ENCODE measurements around the gene CRYBA4. TPM values are rescaled to one million over a fixed set of nuclear protein-coding genes. Genes with fewer than 3 reads are reported as not detected.

CRYBA4 gene
- total RNA-seq, 1 donor, result not detected

DNA sequence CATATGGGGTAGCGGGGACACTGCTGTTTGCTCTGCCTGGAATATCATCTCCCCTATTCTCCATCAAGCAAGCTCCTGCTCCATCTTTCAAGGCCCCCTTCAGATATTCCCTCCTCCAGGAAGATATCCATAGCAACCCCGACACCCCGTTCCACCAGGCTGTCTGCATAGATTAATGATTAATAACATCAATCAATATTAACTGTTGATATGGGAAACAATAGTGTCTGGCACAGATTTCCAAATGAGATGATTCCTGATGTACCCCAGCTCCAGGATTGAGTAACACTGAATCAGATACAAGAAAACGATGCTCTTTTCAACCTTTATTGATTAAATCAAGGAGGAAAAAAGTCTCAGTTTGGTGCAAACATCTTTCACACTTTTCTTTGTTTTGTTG lies 24.3 kb upstream of the CRYBA4 start:
- TF ChIP-seq, protein P1, sequence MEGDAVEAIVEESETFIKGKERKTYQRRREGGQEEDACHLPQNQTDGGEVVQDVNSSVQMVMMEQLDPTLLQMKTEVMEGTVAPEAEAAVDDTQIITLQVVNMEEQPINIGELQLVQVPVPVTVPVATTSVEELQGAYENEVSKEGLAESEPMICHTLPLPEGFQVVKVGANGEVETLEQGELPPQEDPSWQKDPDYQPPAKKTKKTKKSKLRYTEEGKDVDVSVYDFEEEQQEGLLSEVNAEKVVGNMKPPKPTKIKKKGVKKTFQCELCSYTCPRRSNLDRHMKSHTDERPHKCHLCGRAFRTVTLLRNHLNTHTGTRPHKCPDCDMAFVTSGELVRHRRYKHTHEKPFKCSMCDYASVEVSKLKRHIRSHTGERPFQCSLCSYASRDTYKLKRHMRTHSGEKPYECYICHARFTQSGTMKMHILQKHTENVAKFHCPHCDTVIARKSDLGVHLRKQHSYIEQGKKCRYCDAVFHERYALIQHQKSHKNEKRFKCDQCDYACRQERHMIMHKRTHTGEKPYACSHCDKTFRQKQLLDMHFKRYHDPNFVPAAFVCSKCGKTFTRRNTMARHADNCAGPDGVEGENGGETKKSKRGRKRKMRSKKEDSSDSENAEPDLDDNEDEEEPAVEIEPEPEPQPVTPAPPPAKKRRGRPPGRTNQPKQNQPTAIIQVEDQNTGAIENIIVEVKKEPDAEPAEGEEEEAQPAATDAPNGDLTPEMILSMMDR (IDR thresholded peaks at IDR 0.05; ENCODE audit: extremely low read depth, low read depth, low read length), result no peak
- no peaks in the 10 kb centered on the region for H3K4me1 ChIP-seq (ENCODE audit: insufficient read depth, low read length)
- peaks cover 28% of the 10 kb centered on the region for H3K27me3 ChIP-seq (ENCODE audit: insufficient read depth, low read length)
- H3K9me3 ChIP-seq (ENCODE audit: low read depth, low read length), result no peaks in the 10 kb centered on the region
- H2AFZ ChIP-seq (ENCODE audit: low read length), result no peak overlapping the region
- no peaks in the 10 kb centered on the region for H3K79me2 ChIP-seq (ENCODE audit: insufficient read depth, low read length)
- no peak for DNase-seq (ENCODE audit: insufficient read length, low spot score, missing footprints)
- H3K4me2 ChIP-seq (ENCODE audit: insufficient read depth, low read length), result no peak overlapping the region
- no peaks in the 10 kb centered on the region for H3K36me3 ChIP-seq (ENCODE audit: insufficient read depth, low read length)
- no peak overlapping the region for H3K27ac ChIP-seq (ENCODE audit: low read depth, low read length)
- H3K4me3 ChIP-seq (ENCODE audit: insufficient read depth, low read length), result no peak overlapping the region
- H4K20me1 ChIP-seq (ENCODE audit: insufficient read depth, low read length), result no peaks in the 10 kb centered on the region

DNA sequence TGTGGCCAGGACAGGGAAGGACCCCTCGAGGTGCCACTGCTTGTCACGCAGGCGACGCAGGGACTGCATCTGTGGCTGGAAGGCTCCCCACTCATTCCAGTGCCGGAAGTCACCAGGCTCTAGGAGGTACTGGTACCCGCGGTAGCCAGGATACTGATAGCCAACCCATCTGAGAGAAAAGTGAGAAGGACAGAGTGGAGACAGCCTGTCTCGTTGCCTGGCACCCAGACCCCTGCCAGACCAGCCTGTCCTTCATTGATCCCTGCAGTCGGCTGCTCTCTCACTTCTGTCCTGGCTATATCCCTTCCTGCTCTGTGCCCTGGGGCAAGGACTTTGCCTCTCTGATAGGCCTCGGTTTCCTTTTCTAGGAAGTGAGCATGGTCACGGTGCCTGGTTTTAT lies 22.3 kb upstream of the CRYBA4 start:
- peaks cover 26% of the 10 kb centered on the region for H3K27me3 ChIP-seq (ENCODE audit: insufficient read depth, low read length)
- H3K36me3 ChIP-seq (ENCODE audit: insufficient read depth, low read length), result no peaks in the 10 kb centered on the region
- H3K4me2 ChIP-seq (ENCODE audit: insufficient read depth, low read length), result no peak overlapping the region
- H2AFZ ChIP-seq (ENCODE audit: low read length), result no peak overlapping the region
- DNase-seq (ENCODE audit: insufficient read length, low spot score, missing footprints), result no peak
- TF ChIP-seq, protein P1 (IDR thresholded peaks at IDR 0.05; ENCODE audit: extremely low read depth, low read depth, low read length), result no peak
- H3K9me3 ChIP-seq (ENCODE audit: low read depth, low read length), result no peaks in the 10 kb centered on the region
- H3K79me2 ChIP-seq (ENCODE audit: insufficient read depth, low read length), result no peaks in the 10 kb centered on the region
- H4K20me1 ChIP-seq (ENCODE audit: insufficient read depth, low read length), result no peaks in the 10 kb centered on the region
- H3K4me3 ChIP-seq (ENCODE audit: insufficient read depth, low read length), result no peak overlapping the region
- H3K27ac ChIP-seq (ENCODE audit: low read depth, low read length), result no peak overlapping the region
- no peaks in the 10 kb centered on the region for H3K4me1 ChIP-seq (ENCODE audit: insufficient read depth, low read length)

DNA sequence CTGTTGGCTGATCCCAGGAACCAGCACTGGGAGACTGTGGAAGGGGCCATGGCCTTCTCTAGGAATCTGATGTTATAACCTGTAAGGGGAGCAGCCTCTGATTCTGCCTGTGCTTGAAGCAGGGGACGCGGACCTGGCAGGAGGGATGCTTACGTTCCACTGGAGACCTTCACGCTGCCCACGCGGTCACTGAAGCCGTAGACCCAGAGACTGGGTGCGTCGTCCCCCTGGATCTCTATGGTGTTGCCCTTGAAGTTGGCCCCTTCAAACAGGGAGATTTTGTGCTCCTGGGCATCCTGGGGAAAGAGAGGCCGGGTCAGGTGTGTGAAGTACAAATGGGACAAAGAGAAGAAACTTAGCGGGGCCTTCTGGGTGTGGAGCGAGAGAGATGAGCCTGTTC lies 20.0 kb upstream of the CRYBA4 start:
- H2AFZ ChIP-seq (ENCODE audit: low read length), result no peak overlapping the region
- DNase-seq (ENCODE audit: insufficient read length, low spot score, missing footprints), result no peak
- no peaks in the 10 kb centered on the region for H3K9me3 ChIP-seq (ENCODE audit: low read depth, low read length)
- no peaks in the 10 kb centered on the region for H3K36me3 ChIP-seq (ENCODE audit: insufficient read depth, low read length)
- H3K79me2 ChIP-seq (ENCODE audit: insufficient read depth, low read length), result no peaks in the 10 kb centered on the region
- TF ChIP-seq, protein P1 (IDR thresholded peaks at IDR 0.05; ENCODE audit: extremely low read depth, low read depth, low read length), result no peak
- H3K4me2 ChIP-seq (ENCODE audit: insufficient read depth, low read length), result no peak overlapping the region
- no peak overlapping the region for H3K27ac ChIP-seq (ENCODE audit: low read depth, low read length)
- no peaks in the 10 kb centered on the region for H4K20me1 ChIP-seq (ENCODE audit: insufficient read depth, low read length)
- H3K4me1 ChIP-seq (ENCODE audit: insufficient read depth, low read length), result peaks cover 5% of the 10 kb centered on the region
- no peak overlapping the region for H3K4me3 ChIP-seq (ENCODE audit: insufficient read depth, low read length)
- peaks cover 14% of the 10 kb centered on the region for H3K27me3 ChIP-seq (ENCODE audit: insufficient read depth, low read length)

DNA sequence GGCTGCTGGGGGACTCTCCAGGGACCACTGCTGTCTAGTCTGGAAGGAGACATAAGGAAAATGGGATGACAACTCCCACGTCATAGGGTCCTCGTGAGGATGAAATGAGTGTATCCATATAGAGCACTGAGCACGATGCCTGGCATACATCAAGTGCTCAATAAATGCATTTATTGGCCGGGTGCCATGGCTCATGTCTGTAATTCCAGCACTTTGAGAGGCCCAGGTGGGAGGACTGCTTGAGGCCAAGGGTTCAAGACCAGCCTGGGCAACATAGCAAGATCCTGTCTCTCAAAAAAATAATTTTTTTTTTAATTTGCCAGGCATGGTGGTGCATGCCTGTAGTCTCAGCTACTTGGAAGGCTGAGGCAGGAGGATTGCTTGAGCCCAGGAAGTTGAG lies 19.6 kb upstream of the CRYBA4 start:
- no peak overlapping the region for H3K4me2 ChIP-seq (ENCODE audit: insufficient read depth, low read length)

More for the DNA sequence above, 19.6 kb upstream of the CRYBA4 start:
- Histone ChIP-seq H3K4me3 (ENCODE audit: insufficient read depth, low read length) (no peak overlapping the region), H3K79me2 (ENCODE audit: insufficient read depth, low read length) (no peaks in the 10 kb centered on the region), H3K27ac (ENCODE audit: low read depth, low read length) (no peak overlapping the region), H4K20me1 (ENCODE audit: insufficient read depth, low read length) (no peaks in the 10 kb centered on the region), H3K36me3 (ENCODE audit: insufficient read depth, low read length) (no peaks in the 10 kb centered on the region), H2AFZ (ENCODE audit: low read length) (no peak overlapping the region), H3K4me1 (ENCODE audit: insufficient read depth, low read length) (peaks cover 5% of the 10 kb centered on the region), H3K9me3 (ENCODE audit: low read depth, low read length) (no peaks in the 10 kb centered on the region), H3K27me3 (ENCODE audit: insufficient read depth, low read length) (peaks cover 10% of the 10 kb centered on the region)
- DNase-seq (ENCODE audit: insufficient read length, low spot score, missing footprints), result no peak
- TF ChIP-seq, protein P1 (IDR thresholded peaks at IDR 0.05; ENCODE audit: extremely low read depth, low read depth, low read length), result no peak
